ENCODE measurements around the gene FOXQ1.

FOXQ1 gene

GRCh38 chr6:1311400-1312202 lies at the start of gene FOXQ1:
Gene FOXQ1 (plus strand): TSS chr6:1312098. CDS start chr6:1312705, 607 bp downstream.
- no peak for DNase-seq

DNA sequence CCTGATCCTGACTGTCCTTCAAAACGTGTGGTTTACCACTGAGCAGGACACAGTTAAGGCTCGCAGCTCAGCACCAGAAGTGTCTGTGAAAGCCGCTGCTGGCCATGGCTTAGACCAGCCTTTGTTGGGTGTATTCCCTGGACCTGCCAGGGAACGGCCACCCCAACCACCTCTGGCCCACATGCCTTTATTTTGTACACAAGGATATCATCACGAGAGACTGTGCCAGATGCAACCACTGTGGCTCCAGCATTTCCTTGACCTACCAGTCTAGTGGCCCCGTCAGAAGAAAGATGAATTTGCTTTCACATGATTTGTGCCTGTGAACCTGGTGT lies 49.2 kb upstream of the FOXQ1 start:
- DNase-seq: no peak

GRCh38 chr6:1263039-1263849 lies 48.7 kb upstream of the FOXQ1 start:
- DNase-seq: no peak

GRCh38 chr6:1263850-1264377 lies 48.0 kb upstream of the FOXQ1 start:
- no peak for DNase-seq

DNA sequence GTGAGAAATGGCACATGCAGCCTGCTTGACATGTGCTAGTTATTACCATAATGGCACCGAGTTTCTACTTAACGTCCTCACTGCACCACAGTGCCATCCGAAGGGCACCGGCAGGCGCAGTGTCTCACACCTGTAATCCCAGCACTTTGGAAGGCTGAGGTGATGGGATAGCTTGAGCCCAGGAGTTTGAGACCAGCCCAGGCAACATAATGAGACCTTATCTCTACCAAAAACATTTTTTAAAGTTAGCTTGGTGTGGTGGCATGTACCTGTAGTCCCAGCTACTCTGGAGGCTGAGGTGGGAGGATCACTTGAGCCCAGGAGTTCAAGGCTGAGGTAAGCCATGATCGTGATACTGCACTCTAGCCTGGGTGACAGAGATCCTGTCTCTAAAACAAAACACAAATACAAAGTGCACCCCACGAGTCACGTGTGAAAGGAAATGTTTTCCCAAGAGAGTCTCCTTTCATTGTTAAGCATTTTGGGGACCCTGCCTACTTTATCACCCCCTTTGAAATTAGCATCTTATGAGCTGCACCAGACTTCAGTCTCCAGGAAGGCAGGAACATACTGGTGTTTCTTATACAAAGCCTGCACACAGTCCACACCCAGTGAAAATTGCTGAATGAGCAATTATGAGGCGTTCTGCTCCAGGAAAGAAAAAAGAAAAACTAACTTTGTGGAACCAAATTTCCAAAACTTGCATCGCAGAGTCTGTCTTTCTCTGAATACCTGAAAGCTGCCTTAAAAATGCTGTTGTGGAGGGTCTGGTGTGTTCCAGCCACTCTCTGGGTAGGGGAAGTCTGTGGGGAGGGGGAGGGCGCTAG lies 47.1 kb upstream of the FOXQ1 start:
- DNase-seq: no peak

DNA sequence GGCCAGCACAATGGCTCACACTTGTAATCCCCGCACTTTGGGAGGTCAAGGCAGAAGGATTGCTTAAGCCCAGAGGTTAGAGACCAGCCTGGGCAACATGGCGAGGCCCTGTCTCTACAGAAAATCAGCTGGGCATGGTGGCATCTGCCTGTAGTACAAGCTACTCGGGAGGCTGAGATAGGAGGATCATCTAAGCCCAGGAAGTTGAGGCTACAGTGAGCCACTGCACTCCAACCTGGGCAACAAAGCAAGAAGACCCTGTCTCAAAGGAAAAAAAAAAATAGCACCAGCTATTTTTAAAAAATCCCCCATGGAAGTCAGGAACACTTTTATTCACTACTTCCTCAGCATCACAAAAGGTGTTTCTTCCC lies 45.2 kb upstream of the FOXQ1 start:
- no peak for DNase-seq

DNA sequence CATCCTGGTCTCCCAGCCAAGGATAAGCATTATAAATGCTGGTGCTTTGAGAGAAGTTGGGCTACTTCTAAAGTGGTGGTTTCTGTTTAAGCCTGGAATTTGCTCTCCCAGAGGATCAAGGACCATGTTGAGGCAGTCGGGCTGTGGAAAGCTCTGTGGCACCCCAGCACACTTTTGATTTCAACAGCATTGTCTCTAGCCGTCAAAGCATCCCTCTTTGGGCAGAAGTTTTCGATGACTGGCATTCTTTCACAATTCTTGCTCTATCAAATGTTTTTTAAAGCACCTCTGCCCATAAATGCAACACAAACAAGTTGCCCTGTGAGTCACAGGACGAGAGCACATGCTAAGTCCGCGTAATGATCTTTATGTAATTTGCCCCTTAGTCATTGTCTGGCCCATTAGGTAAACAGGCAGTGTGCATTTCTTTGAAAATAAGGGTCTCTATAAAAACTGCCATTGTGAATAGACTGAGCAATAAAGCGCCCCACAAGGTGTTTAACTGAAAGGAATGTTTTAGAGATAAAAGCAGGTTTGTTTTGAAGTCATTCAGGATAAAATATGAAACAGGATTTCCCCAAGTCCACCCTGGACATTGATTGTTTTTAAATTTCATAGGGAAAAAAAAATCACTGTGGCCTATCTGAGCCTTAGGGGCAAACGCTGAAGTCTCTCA lies 44.7 kb upstream of the FOXQ1 start:
- no peak for DNase-seq

DNA sequence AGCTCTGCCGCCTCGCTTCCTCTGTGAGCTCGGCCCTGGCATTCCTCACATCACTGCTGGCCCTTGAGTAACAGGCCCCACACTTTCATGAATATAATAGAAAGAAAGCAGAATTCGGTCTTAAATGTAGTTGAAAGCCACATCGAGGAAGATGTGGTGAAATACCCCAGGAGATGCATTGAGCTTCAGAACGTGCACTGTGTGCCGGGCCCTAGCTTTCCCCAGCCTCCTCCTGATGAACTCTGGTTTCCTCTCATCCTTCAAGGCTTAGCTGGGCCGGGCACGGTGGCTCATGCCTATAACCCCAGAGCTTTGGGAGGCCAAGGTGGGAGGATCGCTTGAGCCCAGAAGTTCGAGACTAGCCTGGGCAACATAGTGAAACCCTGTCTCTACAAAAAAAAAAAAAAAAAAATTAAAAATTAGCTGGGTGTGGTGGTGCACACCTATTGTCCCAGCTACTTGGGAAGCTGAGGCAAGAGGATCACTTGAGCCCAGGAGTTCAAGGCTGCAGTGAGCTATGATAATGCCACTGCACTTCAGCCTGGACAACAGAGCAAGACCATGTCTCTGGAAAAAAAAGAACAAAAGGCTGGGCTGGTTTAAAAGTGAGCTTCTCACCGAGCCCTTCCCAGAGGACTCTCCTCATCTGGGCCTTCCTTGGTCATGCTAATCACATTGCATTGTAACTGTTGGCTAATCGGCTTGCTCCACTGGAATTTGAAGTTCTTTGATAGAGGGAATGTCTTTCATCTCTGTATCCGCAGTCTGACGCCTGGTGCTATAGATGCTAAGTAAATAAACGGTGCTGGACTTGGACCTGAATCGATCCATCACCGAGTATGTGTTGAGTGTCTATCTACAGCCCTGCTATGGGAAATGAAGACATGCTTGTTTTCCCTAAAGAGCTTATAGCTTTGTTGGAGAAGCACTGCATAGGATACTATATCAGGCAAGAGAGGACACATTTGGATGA lies 43.8 kb upstream of the FOXQ1 start:
- DNase-seq: no peak

- DNase-seq: no peak
These were observed 40.7 kb upstream of the FOXQ1 start for GRCh38 chr6:1271071-1271763.

GRCh38 chr6:1278061-1278720 lies 33.7 kb upstream of the FOXQ1 start:
- no peak for DNase-seq

DNA sequence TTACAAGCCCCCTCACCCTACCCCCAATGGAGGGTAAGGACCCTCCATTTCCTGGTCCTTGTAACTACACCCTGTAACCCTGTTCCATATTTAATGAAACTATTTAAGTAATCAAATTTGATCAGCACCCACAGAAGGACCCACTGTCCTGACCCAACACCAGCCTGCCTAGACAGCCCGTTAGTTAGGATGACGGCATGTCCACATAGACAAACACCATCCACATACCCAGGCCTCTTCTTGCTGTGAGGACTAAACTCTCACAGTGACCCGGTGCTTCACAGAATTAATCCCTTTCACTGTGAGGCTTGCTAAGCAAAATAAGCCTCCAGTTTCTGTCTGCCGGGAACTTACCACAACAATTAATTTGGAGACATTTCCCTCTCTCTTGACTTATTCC lies 32.8 kb upstream of the FOXQ1 start:
- DNase-seq: no peak

GRCh38 chr6:1280666-1281300 lies 31.1 kb upstream of the FOXQ1 start:
- no peak for DNase-seq

GRCh38 chr6:1281746-1282145 lies 30.2 kb upstream of the FOXQ1 start:
- DNase-seq: no peak

- no peak for DNase-seq
These were observed 28.4 kb upstream of the FOXQ1 start for GRCh38 chr6:1283501-1283900.

DNA sequence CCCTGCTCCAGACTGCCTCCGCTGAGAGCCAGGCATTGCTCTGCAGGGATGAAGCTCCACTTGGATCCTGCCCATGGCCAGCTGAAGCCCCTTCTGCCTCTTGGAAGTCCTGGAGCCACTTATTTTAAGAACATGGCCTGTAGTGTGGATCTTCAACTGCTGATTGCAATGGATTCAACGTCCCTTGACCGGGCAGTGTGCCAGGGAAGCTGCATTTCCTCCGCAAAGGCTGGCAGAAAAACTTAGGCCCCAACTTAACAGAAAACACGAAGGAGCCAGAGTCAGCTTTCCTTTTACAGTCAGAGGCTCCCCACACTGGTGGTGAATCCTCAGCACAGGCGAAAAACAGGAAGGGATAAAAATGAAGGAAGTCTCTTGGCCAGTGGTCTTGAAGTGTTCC lies 26.3 kb upstream of the FOXQ1 start:
- no peak for DNase-seq

DNA sequence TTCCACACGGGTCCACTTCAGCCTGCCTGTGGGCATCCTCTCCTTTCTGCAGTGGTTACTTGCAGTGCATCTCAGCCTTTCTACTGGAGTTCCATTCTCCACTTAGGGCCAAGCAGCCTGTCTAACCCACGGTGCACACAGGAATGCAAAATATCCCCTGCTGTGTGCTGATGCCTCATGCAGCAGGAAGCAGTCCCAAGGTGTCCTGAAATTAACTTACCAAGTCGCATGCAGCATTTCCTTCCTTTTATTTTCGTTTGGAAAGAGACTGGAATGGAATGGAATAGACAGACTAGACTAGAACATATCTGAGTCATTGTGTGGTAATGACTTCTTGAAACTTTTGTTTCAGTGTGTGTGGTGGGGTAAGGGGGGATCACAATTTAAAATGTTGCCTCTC lies 25.9 kb upstream of the FOXQ1 start:
- no peak for DNase-seq

DNA sequence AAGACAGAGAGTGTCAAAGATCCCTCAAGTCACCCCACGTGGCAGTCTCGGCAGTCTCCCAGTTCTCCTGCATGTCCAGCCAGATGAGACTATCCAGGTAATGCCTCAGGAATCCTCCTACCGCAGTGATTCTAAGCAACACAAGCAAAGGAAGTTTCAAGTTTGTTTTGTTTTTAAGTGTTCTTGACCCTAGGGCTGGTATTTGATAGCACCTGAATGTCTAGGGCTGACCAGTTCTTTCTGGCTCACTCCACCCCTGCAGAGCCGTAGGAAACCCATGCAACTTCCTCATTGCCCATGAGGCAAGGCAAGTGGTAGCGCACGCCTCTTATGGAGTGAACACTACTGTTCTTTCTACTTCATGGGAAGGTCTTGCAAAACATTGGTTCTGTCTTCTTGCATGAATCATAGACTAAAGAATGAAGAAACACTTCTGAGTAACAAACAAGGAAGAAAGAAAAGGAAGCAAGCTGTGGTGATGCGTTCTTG lies 24.8 kb upstream of the FOXQ1 start:
- no peak for DNase-seq

- no peak for DNase-seq
These were observed 21.8 kb upstream of the FOXQ1 start for GRCh38 chr6:1290086-1290485.

DNA sequence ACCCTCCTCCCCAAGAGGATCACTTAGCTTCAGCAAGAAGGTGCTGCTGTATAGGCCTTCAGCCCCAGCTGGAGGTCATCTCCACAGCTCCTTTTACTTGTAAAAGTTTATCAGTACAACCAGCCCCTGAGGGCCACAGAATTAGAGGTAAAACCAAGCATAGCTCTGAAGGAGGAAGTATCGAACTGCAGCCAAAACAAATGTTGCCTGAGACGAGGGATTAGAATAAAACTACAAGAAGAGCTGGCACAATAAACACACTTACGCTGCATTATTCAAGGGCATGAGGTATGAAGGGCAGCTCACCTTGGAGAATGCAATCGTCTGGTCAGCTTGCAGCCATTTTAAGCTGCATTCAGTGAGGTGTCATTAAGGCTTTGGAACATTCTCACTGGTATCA lies 21.1 kb upstream of the FOXQ1 start:
- no peak for DNase-seq

- no peak for DNase-seq
These were observed 20.5 kb upstream of the FOXQ1 start for GRCh38 chr6:1291381-1291780.
